Cardiac muscle cell (in vitro differentiated cells and primary cell): ENCODE data around the gene LATS2. TPM values are rescaled to one million over a fixed set of nuclear protein-coding genes. Genes with fewer than 3 reads are reported as not detected.
"Not testable (repeated sequence)": the region's sequence is repeated elsewhere in the genome, so short reads cannot be mapped to it uniquely, and the experiment has no call there.

Source experiments
- DNase-seq, 2 donors: peaks; one replicate each; pipeline versions ENCODE4 v3.0.0 to v3.0.0-alpha.2; 2010 to 2017; ENCODE audit warnings: low read depth in 1 of 2, low spot score in 1 of 2
- H3K27ac ChIP-seq: fragments of 200-600 bp; sonication (generic); 2 replicates; pipeline ENCODE4 v1.5.1; 2016
- H3K27me3 ChIP-seq: fragments of 200-600 bp; sonication (generic); 2 replicates; pipeline ENCODE4 v1.6.0; 2016; ENCODE audit warnings: control low read depth
- H3K36me3 ChIP-seq: fragments of 200-600 bp; sonication (generic); 2 replicates; pipeline ENCODE4 v1.5.1; 2016; ENCODE audit warnings: control low read depth
- H3K4me1 ChIP-seq: fragments of 200-600 bp; sonication (generic); 2 replicates; pipeline ENCODE4 v1.8.1; 2017; ENCODE audit warnings: low read depth, mild to moderate bottlenecking, mixed run types
- H3K4me3 ChIP-seq: fragments of 200-600 bp; sonication (generic); 2 replicates; pipeline ENCODE4 v1.5.1; 2016; ENCODE audit warnings: mild to moderate bottlenecking
- H3K9me3 ChIP-seq: fragments of 200-600 bp; sonication (generic); 2 replicates; pipeline ENCODE4 v1.5.1; 2017; ENCODE audit warnings: low read depth, mild to moderate bottlenecking, control low read depth
- CTCF ChIP-seq: IDR thresholded peaks from 2 replicates; pipeline ENCODE4 v1.5.1; 2012; ENCODE audit warnings: low read depth, mild to moderate bottlenecking, low read length
- polyA plus RNA-seq: library from polyadenylated mRNA; unstranded; fragments of >200 nt; fragmentation: Nextera tagmentation; extraction: Ambion mirVana; gene quantifications from 2 replicates; pipeline ENCODE4 v1.2.1, GENCODE V29; 2016
- total RNA-seq: library from RNA; depleted of rRNA; stranded (reverse); fragments of >200 nt; gene quantifications from 2 replicates; pipeline ENCODE4 v1.2.3, GENCODE V29; 2016

Gene LATS2
- total and polyA plus RNA-seq, 2 experiments from 2014 or later = 4.0 to 14.7 TPM

GRCh38 chr13:20939662-20940061 is 121.7 kb downstream of the LATS2 start:
- no peak for TF ChIP-seq CTCF

GRCh38 chr13:20938302-20938701 is 123.1 kb downstream of the LATS2 start:
- H3K4me1 ChIP-seq = no peaks in the 10 kb centered on the region
- H3K4me3 ChIP-seq = no peak overlapping the region
- no peak for DNase-seq
- H3K27ac ChIP-seq = no peak overlapping the region
- no peak for TF ChIP-seq CTCF
- no peaks in the 10 kb centered on the region for H3K36me3 ChIP-seq
- no peaks in the 10 kb centered on the region for H3K9me3 ChIP-seq
- H3K27me3 ChIP-seq = no peaks in the 10 kb centered on the region

More at GRCh38 chr13:20939662-20940061, 121.7 kb downstream of the LATS2 start:
- H3K27me3 ChIP-seq = no peaks in the 10 kb centered on the region
- no peaks in the 10 kb centered on the region for H3K36me3 ChIP-seq
- no peaks in the 10 kb centered on the region for H3K4me1 ChIP-seq
- no peaks in the 10 kb centered on the region for H3K9me3 ChIP-seq
- no peak for DNase-seq
- H3K27ac ChIP-seq = peak overlapping the region; percentile 7
- H3K4me3 ChIP-seq = no peak overlapping the region

- Histone ChIP-seq H3K4me3 (no peak overlapping the region), H3K4me1 (peaks cover 4% of the 10 kb centered on the region), H3K27me3 (no peaks in the 10 kb centered on the region), H3K36me3 (no peaks in the 10 kb centered on the region), H3K9me3 (no peaks in the 10 kb centered on the region), H3K27ac (no peak overlapping the region)
- no peak for TF ChIP-seq CTCF
- no peak for DNase-seq
These were observed 133.7 kb downstream of the LATS2 start for GRCh38 chr13:20927596-20928257.

GRCh38 chr13:20925395-20925790 is 136.0 kb downstream of the LATS2 start:
- not testable (repeated sequence) for H3K4me1 ChIP-seq, H3K27ac ChIP-seq, H3K27me3 ChIP-seq, H3K36me3 ChIP-seq, DNase-seq, H3K4me3 ChIP-seq, H3K9me3 ChIP-seq

- Histone ChIP-seq H3K27ac (no peak overlapping the region), H3K4me1 (peaks cover 4% of the 10 kb centered on the region), H3K36me3 (no peaks in the 10 kb centered on the region), H3K27me3 (no peaks in the 10 kb centered on the region), H3K9me3 (no peaks in the 10 kb centered on the region), H3K4me3 (no peak overlapping the region)
- peak; percentile 91 to 94 for DNase-seq
- TF ChIP-seq CTCF = peak; percentile 80
These were observed 136.5 kb downstream of the LATS2 start for GRCh38 chr13:20924758-20925394.

- no peak for TF ChIP-seq CTCF
- Histone ChIP-seq H3K36me3 (no peaks in the 10 kb centered on the region), H3K4me3 (no peak overlapping the region), H3K9me3 (no peaks in the 10 kb centered on the region), H3K27ac (peak overlapping the region; percentile 55), H3K27me3 (no peaks in the 10 kb centered on the region), H3K4me1 (peaks cover 4% of the 10 kb centered on the region)
- no peak for DNase-seq
These were observed 138.1 kb downstream of the LATS2 start for GRCh38 chr13:20923272-20923671.
